GM21737 (cell line): ENCODE measurements around the gene CSNK2A1.
"Not testable (repeated sequence)": the region's sequence is repeated elsewhere in the genome, so short reads cannot be mapped to it uniquely, and the experiment has no call there.

ENCODE experiments used
- ATAC-seq: cut with Tn5 transposase; IDR thresholded peaks from one replicate; pipeline ENCODE4 v1.9.1; 2021; ENCODE audit warnings: mild to moderate bottlenecking, moderate library complexity; ENCODE audit not compliant: unreplicated experiment

Gene CSNK2A1

DNA sequence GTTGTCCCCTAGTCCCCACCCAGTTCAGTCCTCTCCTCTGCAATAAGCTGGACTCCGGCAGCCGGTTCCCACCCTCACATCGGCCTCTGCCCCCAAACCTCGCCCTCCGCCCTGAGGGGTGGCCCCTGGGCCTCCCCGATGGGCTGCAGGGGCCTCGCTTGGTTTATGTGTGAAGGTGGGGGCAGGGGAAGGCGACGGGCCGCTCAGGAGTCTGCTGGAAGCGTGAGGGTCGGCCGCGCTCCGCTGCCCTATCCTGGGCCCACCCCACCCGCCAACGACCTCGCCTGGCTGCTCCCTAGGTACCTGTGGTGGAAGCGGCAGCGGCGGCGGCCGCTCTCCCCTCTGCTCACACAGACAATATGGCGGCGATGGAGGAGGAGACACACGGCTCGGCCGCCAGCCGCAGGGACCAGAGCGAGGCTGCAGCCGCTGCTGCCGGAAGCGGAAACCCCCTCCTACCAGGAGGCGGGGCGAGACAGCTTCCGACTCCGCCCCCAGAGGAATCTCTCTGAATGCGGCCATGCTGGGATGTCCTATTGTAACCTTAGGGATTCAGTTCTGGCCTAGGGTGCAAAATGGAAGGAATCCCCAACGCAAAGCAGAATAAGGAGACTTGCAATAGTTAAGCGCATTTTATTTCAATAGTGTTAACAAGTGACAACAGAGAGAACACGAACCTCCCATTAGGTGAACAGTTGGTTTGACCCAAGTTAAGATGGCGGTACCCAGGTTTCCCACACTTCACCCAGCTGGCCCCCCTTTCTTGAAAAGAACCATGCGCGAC lies at the start of gene CSNK2A1:
Gene CSNK2A1, minus strand, starts transcription at position 422 of the 784 bp plus-strand sequence. CDS start 35,239 bp downstream, outside the sequence.
- ATAC-seq = peak; percentile 96

GRCh38 chr20:592506-592905 lies 48.9 kb upstream of the CSNK2A1 start:
- no peak for ATAC-seq

DNA sequence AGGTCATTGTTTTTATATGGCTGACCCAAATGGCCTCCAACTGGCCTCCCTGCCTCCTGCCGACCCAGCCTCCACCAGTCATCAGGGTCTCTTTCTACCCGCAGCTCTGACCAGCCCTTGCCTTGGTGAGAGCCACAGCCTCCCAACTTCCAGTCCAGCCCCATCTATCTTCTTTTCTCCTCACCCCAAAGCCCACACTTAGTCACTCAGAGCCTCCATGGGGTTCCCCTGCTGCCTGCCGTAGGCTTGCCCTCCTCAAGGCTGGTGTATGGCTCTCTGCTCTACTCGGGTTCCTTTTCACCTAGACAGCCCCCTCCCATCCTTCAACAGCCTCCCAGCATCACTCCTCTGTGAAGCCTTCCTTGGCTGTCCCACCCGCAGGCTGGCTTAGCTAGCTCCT lies 48.4 kb upstream of the CSNK2A1 start:
- no peak for ATAC-seq

- peak; percentile 59 for ATAC-seq
Observed at GRCh38 chr20:588932-589672, 45.5 kb upstream of the CSNK2A1 start.

- no peak for ATAC-seq
Observed at GRCh38 chr20:588476-588875, 44.9 kb upstream of the CSNK2A1 start.

GRCh38 chr20:584971-585301 lies 41.3 kb upstream of the CSNK2A1 start:
- no peak for ATAC-seq

GRCh38 chr20:584161-584970 lies 40.8 kb upstream of the CSNK2A1 start:
- ATAC-seq = no peak

DNA sequence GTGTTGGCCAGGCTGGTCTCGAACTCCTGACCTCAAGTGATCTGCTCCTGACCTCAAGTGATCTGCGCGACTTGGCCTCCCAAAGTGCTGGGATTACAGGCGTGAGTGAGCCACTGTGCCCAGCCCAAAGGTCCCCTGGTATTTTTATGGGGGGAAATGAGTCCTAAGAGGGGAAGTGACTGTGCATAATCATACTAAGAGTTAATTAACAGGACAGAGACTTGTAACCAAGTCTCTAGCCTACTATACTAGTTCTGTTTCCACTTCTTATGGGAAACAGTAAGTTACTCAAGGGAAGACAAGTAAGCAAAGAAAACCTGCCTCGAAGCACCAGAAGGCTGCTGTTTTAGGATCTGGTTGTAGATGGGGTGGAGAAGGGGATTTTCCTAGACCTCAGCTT lies 38.6 kb upstream of the CSNK2A1 start:
- ATAC-seq = no peak

DNA sequence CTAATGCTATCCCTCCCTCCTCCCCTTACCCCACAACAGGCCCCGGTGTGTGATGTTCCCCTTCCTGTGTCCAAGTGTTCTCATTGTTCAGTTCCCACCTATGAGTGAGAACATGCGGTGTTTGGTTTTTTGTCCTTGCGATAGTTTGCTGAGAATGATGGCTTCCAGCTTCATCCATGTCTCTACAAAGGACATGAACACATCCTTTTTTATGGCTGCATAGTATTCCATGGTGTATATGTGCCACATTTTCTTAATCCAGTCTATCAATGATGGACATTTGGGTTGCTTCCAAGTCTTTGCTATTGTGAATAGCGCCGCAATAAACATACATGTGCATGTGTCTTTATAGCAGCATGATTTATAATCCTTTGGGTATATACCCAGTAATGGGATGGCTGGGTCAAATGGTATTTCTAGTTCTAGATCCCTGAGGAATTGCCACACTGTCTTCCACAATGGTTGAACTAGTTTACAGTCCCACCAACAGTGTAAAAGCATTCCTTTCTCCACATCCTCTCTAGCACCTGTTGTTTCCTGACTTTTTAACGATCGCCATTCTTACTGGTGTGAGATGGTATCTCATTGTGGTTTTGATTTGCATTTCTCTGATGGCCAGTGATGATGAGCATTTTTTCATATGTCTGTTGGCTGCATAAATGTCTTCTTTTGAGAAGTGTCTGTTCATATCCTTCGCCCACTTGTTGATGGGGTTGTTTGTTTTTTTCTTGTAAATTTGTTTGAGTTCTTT lies 35.5 kb upstream of the CSNK2A1 start:
- not testable (repeated sequence) for ATAC-seq

GRCh38 chr20:577167-577791 lies 33.7 kb upstream of the CSNK2A1 start:
- ATAC-seq = no peak

DNA sequence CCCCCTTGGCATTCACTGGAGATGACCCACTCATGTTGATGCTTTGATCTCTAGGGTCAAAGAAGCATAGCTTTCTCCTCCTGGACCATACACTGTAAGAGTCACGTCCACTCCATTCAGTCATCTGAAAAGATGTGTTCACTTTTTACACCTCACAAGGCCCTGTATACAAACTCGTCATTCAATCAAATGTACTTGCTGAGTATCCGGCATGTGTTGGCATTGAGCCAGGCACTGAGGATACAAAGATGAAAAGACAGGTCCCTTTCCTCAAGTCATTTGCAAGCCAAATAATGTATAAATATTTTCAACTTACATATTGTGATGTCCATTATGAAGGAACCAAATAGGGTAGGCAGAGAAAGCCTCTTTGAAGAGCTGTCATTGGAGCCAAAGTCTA lies 32.6 kb upstream of the CSNK2A1 start:
- no peak for ATAC-seq

- no peak for ATAC-seq
Observed at GRCh38 chr20:575230-575629, 31.6 kb upstream of the CSNK2A1 start.

- no peak for ATAC-seq
Observed at GRCh38 chr20:574297-574942, 30.8 kb upstream of the CSNK2A1 start.

- no peak for ATAC-seq
Observed at GRCh38 chr20:573414-574296, 30.1 kb upstream of the CSNK2A1 start.

DNA sequence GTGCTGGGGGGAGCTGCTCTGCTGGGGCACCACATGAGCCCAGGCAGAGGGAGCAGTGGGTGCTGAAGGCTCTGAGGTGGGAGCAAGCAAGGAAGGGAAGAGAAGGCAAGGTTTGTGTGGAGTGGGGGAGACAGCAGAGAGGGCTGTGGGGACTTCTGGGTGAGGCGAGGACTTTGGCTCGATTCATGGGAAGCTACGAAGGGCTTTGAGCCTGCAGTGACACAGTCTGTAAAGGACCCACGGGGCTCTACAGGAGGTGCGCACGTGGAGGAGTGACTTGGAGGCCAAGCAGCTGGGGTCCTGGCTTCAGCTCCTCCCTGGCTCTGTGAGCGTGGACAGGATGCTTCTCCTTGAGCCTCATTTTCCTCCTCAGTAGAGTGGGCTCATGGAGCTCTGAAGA lies 29.1 kb upstream of the CSNK2A1 start:
- ATAC-seq = no peak

DNA sequence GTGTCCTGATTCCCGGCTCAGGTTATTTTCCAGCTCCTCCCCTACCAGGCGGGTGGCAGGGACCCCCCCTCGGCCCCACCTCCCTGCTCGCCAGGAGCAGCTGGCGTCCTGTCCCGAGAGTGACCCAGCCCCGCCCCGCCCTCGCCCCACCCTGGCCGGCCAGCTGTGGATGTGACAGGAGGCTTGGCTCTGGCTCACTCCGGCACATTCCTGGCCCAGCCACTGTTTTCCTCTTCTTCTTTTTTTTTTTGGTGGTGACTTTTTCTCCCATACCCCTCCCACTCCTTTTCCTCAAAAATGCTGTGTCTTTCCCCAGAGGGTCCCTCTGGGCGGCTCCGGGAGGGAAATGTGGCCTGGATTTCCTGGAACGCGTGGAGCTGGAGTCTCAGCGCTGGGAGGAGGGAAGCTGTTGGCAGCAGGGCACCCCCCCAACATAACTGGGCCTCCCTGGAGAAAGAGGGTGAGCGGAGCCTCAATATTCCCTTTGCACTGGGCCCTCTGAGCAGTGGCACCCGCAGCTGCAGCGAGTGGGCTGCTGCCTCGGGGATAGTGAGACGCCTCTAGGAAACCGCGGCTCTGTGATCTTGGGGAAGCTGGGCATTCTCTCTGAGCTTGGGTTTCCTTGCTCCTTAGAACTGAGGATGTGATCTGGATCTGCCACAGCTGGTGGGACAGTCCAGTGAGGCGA lies 28.3 kb upstream of the CSNK2A1 start:
- ATAC-seq = no peak

GRCh38 chr20:568673-569415 lies 25.3 kb upstream of the CSNK2A1 start:
- no peak for ATAC-seq
